ENCODE measurements around the gene PPM1L.

PPM1L gene

DNA sequence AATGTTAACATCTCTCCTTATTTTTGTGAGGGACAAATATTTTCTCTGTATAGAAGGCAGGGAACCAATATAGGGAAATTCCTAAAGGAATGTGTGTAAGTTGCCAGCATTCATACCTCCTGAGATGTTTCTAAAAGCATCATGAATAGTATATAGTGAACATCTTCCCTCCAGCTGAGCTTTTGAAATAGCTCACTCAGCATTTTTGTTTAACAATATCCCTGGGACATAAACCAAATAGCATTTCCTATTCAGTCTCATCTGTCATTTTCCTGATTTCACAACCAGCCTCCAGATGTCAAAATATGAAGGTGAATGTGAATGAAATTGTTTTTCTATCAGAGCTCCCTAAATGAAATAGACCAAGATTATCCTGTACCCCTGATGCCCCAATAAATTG, 137.2 kb downstream of the PPM1L start:
- no peak overlapping the region for H3K27ac ChIP-seq
- TF ChIP-seq, protein P1, sequence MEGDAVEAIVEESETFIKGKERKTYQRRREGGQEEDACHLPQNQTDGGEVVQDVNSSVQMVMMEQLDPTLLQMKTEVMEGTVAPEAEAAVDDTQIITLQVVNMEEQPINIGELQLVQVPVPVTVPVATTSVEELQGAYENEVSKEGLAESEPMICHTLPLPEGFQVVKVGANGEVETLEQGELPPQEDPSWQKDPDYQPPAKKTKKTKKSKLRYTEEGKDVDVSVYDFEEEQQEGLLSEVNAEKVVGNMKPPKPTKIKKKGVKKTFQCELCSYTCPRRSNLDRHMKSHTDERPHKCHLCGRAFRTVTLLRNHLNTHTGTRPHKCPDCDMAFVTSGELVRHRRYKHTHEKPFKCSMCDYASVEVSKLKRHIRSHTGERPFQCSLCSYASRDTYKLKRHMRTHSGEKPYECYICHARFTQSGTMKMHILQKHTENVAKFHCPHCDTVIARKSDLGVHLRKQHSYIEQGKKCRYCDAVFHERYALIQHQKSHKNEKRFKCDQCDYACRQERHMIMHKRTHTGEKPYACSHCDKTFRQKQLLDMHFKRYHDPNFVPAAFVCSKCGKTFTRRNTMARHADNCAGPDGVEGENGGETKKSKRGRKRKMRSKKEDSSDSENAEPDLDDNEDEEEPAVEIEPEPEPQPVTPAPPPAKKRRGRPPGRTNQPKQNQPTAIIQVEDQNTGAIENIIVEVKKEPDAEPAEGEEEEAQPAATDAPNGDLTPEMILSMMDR (conservative IDR thresholded peaks at IDR 0.05): no peak

DNA sequence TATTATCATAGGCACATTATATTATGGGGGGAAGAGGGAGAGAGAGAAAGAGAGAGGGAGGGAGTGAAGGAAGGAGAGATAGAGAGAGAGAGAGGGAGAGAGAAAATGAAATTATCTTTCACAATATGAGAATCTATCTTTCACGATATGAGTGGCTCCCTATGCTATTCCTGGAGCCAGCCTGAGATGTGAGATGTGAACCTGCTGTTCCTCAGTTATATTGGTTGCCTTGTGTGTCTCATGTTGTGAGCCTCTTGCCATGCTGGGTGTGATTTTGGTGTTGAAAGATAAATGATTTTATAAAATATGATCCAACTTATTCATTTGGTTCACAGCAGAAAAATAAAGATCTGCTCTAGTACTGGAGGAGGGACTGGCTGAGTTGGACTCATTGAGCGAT, 148.7 kb downstream of the PPM1L start:
- no peak overlapping the region for H3K27ac ChIP-seq
- TF ChIP-seq, protein P1 (conservative IDR thresholded peaks at IDR 0.05): no peak

DNA sequence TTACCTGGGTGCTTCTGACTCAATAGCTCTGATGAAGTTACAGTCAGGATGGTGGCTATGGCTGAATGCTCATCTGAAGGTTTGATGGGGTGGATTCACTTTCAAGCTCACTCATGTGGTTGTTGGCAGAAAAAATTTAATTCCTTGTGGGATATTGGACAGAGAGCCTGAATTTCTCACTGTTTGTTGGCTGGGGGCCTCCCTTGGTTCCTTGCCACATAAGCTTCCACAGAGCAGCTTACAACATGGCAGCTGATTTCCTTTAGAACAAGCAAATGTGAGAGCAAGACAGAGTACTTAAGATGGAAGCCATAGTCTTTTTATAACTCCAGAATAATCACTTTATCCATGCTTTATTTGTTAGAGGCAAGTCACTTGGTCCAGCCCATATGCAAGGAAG, 150.6 kb downstream of the PPM1L start:
- no peak overlapping the region for H3K27ac ChIP-seq
- TF ChIP-seq, protein P1 (conservative IDR thresholded peaks at IDR 0.05): no peak

DNA sequence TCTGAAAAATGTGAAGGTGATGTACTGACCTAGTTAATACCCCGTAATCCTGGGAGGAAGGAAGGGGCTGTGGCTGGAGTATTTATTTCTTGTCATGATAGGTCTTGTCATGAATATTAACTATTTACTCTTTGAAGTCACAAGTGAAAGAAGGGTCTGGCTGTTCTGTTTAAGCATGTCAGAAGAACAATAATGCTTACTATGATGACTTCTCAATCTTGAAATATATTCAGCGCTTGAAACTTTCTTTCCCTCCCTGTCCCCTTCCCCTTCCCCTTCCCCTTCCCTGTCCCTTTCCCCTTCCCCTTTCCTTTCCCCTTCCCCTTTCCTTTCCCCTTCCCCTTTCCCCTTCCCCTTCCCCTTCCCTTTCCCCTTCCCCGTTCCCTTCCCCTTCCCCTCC, 153.9 kb downstream of the PPM1L start:
- H3K27ac ChIP-seq: no peak overlapping the region
- TF ChIP-seq, protein P1 (conservative IDR thresholded peaks at IDR 0.05): no peak

DNA sequence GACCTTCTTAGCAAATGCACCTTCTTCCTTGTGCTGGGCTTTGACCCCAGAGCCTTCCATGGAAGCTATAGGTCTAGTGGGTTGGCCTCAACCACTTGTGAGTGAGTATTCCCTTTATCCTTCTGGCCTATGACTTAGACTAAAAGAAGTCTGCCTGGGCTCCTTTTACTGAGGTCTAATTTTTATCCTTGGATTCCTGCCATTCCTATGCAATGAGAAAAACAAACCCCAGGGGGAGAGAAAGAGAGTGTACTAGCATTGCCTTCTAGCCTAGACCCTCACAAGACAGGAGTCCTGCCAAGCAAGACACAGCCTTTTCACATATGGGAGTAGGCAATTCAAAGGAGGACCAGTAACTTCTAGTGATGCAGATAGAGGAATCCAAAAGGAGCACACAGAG, 155.4 kb downstream of the PPM1L start:
- H3K27ac ChIP-seq: no peak overlapping the region
- TF ChIP-seq, protein P1 (conservative IDR thresholded peaks at IDR 0.05): no peak

DNA sequence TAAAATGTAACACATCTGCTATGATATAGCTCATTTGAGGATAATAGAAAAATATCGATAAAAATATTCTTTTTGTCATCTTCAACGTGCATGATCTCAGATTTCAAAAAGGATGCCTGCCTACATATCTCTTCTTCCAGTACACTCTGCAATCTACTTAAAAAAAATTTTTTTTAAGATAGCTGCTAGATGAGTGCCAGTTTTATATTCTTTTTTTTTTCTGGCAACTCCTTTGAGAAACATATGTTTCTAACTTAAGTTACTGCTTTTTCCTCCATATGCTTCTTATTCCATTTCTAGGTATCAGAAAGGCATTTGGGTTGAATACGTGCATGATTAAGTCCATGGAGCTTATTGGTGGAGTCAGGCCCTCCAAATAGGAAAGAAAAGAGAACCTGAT, 160.4 kb downstream of the PPM1L start:
- no peak overlapping the region for H3K27ac ChIP-seq
- TF ChIP-seq, protein P1 (conservative IDR thresholded peaks at IDR 0.05): no peak

DNA sequence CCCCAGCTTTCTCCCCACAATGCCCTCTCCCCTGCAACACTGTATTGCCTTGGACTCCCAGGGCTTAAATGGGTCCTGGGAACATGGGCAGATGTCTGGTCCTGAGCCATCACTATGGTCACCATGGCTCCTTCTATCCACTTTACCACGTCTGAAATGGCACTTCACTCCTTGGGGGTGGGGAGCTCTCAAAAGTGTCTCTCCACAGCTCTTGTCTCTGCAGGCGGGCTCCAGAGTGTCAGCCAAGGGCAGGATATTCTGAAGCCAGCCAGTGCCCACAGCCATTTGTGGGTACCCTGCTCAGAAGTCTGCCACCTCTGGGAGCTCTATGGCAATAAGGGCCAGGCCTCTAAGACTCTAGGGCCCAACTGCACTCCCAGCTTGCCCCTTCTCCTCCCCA, 163.9 kb downstream of the PPM1L start:
- H3K27ac ChIP-seq: no peak overlapping the region
- TF ChIP-seq, protein P1 (conservative IDR thresholded peaks at IDR 0.05): no peak
